SK-N-SH treated with all-trans-retinoic acid at 6 μM for 48 hours (cell line): ENCODE data around the gene CD1E.

ENCODE experiments used
- CSDC2 ChIP-seq: fragments of 250-450 bp; sonication (Bioruptor Pico); IDR thresholded peaks from 2 replicates; pipeline ENCODE4 v1.5.0; 2020; ENCODE audit warnings: mild to moderate bottlenecking, moderate library complexity
- ISL1 ChIP-seq: fragments of 250-450 bp; sonication (Bioruptor Pico); IDR thresholded peaks from 2 replicates; pipeline ENCODE4 v2.1.2; 2022; ENCODE audit warnings: mild to moderate bottlenecking, moderate library complexity
- SNAI2 ChIP-seq: fragments of 250-450 bp; sonication (Bioruptor Pico); IDR thresholded peaks from 2 replicates; pipeline ENCODE4 v1.5.0; 2020; ENCODE audit warnings: mild to moderate bottlenecking, moderate library complexity
- TF ChIP-seq, protein P1 (sequence below): fragments of 250-450 bp; sonication (Bioruptor Pico); IDR thresholded peaks from 2 replicates; pipeline ENCODE4 v1.5.0; 2020; ENCODE audit warnings: mild to moderate bottlenecking, moderate library complexity

DNA sequence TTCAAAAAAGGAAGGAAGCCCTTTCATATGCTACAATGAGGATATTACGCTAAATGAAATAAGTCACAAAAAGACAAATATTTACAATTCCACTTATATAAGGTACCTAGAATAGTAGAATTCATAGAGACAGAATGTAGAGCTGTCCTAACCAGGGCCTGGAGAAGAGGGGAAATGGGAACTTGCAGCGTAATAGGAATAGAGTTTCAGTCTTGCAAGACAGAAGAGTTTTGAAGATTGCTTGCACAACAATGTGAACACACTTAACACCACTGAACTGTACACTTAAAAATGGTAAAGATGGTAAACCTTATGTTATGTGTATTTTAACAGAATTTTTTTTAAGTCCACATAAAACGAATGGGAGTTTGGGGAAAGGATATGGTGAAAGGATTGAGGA, 25.3 kb upstream of the CD1E start:
- TF ChIP-seq SNAI2 (CRISPR knock-in tag) = no peak
- no peak for TF ChIP-seq ISL1 (CRISPR knock-in tag)
- TF ChIP-seq, protein P1, sequence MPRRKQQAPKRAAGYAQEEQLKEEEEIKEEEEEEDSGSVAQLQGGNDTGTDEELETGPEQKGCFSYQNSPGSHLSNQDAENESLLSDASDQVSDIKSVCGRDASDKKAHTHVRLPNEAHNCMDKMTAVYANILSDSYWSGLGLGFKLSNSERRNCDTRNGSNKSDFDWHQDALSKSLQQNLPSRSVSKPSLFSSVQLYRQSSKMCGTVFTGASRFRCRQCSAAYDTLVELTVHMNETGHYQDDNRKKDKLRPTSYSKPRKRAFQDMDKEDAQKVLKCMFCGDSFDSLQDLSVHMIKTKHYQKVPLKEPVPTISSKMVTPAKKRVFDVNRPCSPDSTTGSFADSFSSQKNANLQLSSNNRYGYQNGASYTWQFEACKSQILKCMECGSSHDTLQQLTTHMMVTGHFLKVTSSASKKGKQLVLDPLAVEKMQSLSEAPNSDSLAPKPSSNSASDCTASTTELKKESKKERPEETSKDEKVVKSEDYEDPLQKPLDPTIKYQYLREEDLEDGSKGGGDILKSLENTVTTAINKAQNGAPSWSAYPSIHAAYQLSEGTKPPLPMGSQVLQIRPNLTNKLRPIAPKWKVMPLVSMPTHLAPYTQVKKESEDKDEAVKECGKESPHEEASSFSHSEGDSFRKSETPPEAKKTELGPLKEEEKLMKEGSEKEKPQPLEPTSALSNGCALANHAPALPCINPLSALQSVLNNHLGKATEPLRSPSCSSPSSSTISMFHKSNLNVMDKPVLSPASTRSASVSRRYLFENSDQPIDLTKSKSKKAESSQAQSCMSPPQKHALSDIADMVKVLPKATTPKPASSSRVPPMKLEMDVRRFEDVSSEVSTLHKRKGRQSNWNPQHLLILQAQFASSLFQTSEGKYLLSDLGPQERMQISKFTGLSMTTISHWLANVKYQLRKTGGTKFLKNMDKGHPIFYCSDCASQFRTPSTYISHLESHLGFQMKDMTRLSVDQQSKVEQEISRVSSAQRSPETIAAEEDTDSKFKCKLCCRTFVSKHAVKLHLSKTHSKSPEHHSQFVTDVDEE = no peak
- no peak for TF ChIP-seq CSDC2 (CRISPR knock-in tag)
